Thyroid gland (tissue), 4 donors: ENCODE measurements around the gene DCDC2B.

Experiments used
- POLR2A ChIP-seq, 2 donors: fragments of 450-650 bp; IDR thresholded peaks; one replicate each; pipeline ENCODE4 v1.6.1; 2017; ENCODE audit warnings: antibody characterized with exemption in 2 of 2, mild to moderate bottlenecking in 2 of 2, moderate library complexity in 1 of 2
- TF ChIP-seq, protein P1 (sequence below), 6 experiments: fragments of 200-600 bp in 3 of 6; fragments of 450-650 bp in 3 of 6; sonication (generic) in 3 of 6; IDR thresholded peaks; one replicate each; pipeline ENCODE4 v1.5.1; 2016 to 2019; ENCODE audit warnings: antibody characterized with exemption in 6 of 6, mild to moderate bottlenecking in 2 of 6, inconsistent platforms in 1 of 6, moderate library complexity in 1 of 6

GRCh38 chr1:32180186-32181060 is 28.5 kb upstream of the DCDC2B start:
- TF ChIP-seq, protein P1, sequence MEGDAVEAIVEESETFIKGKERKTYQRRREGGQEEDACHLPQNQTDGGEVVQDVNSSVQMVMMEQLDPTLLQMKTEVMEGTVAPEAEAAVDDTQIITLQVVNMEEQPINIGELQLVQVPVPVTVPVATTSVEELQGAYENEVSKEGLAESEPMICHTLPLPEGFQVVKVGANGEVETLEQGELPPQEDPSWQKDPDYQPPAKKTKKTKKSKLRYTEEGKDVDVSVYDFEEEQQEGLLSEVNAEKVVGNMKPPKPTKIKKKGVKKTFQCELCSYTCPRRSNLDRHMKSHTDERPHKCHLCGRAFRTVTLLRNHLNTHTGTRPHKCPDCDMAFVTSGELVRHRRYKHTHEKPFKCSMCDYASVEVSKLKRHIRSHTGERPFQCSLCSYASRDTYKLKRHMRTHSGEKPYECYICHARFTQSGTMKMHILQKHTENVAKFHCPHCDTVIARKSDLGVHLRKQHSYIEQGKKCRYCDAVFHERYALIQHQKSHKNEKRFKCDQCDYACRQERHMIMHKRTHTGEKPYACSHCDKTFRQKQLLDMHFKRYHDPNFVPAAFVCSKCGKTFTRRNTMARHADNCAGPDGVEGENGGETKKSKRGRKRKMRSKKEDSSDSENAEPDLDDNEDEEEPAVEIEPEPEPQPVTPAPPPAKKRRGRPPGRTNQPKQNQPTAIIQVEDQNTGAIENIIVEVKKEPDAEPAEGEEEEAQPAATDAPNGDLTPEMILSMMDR (IDR thresholded peaks at IDR 0.05): no peak
- TF ChIP-seq POLR2A (IDR thresholded peaks at IDR 0.05): no peak
